Measurements from ENCODE around the gene MLX.
"Not testable (repeated sequence)": the region's sequence is repeated elsewhere in the genome, so short reads cannot be mapped to it uniquely, and the experiment has no call there.

- TF ChIP-seq CTCF (conservative IDR thresholded peaks at IDR 0.05 in 1 of 2, IDR thresholded peaks at IDR 0.05 in 1 of 2; ENCODE audit: low read depth in 1 of 2, low read length in 2 of 2); EZH2 (IDR thresholded peaks at IDR 0.05; ENCODE audit: low read length, missing control alignments): not testable (repeated sequence)
Measured at GRCh38 chr17:42555961-42556617, 10.8 kb upstream of the MLX start.

Data from fibroblast of lung (primary cell).